SK-N-SH (cell line): ENCODE results near the gene CEACAM19. TPM values are rescaled to one million over a fixed set of nuclear protein-coding genes. Genes with fewer than 3 reads are reported as not detected.

Experiments
- CTCF ChIA-PET: fragments of 300-600, 350-600 bp; formaldehyde crosslinking; extraction: SDS; loops from one replicate; lab custom pipeline; 2021; lab: Yijun Ruan, JAX
- POLR2A ChIA-PET: fragments of 350-600 bp; sonication (Branson Sonifier 250); formaldehyde crosslinking; extraction: SDS; loops from one replicate; lab custom pipeline; 2020; ENCODE audit warnings: antibody characterized with exemption, inconsistent platforms; lab: Yijun Ruan, JAX
- DNase-seq: peaks from one replicate; pipeline ENCODE4 v3.0.0; 2012
- H2AFZ ChIP-seq: fragments of 200-600 bp; sonication (generic); 2 replicates; pipeline ENCODE4 v1.8.1; 2016; ENCODE audit warnings: antibody characterized with exemption, mild to moderate bottlenecking, low read depth
- H3F3A ChIP-seq: fragments of 200-600 bp; sonication (generic); replicated peaks from 2 replicates; pipeline ENCODE3; 2016; ENCODE audit warnings: antibody characterized with exemption, mild to moderate bottlenecking; ENCODE audit not compliant: insufficient read depth
- H3K27ac ChIP-seq, 2 experiments: fragments of 200-500 bp in 1 of 2; fragments of 200-600 bp in 1 of 2; sonication (Bioruptor generic) in 1 of 2; sonication (generic), shearing (Covaris generic) in 1 of 2; 2 replicates each; pipeline versions ENCODE4 v1.5.1 to v1.6.1; 2014 to 2016; ENCODE audit warnings: low read depth in 2 of 2, inconsistent platforms in 1 of 2, low read length in 1 of 2, mild to moderate bottlenecking in 1 of 2, mixed read lengths in 1 of 2
- H3K27me3 ChIP-seq: fragments of 200-600 bp; sonication (generic), shearing (Covaris generic); 2 replicates; pipeline ENCODE4 v1.6.1; 2016; ENCODE audit warnings: mixed run types; ENCODE audit not compliant: insufficient read depth
- H3K36me3 ChIP-seq, 2 experiments: fragments of 200-500 bp in 1 of 2; fragments of 200-600 bp in 1 of 2; sonication (Bioruptor generic) in 1 of 2; sonication (generic) in 1 of 2; replicated peaks in 1 of 2; 2 replicates each; pipeline versions ENCODE3 to v1.5.1; 2014 to 2016; ENCODE audit warnings: low read length in 1 of 2, mild to moderate bottlenecking in 1 of 2; ENCODE audit not compliant: insufficient read depth in 2 of 2, control insufficient read depth in 1 of 2
- H3K4me1 ChIP-seq, 2 experiments: fragments of 200-500 bp in 1 of 2; fragments of 200-600 bp in 1 of 2; sonication (Bioruptor generic) in 1 of 2; sonication (generic), shearing (Covaris generic) in 1 of 2; 2 replicates each; pipeline versions ENCODE4 v1.5.1 to v1.6.1; 2014 to 2016; ENCODE audit warnings: low read depth in 1 of 2, low read length in 1 of 2, mixed run types in 1 of 2; ENCODE audit not compliant: insufficient read depth in 2 of 2, control insufficient read depth in 1 of 2
- H3K4me2 ChIP-seq: fragments of 200-600 bp; sonication (generic), shearing (Covaris generic); 2 replicates; pipeline ENCODE4 v1.6.1; 2017; ENCODE audit warnings: mixed run types
- H3K4me3 ChIP-seq, 2 experiments: fragments of 200-500 bp in 1 of 2; fragments of 200-600 bp in 1 of 2; sonication (Bioruptor generic) in 1 of 2; sonication (generic), shearing (Covaris generic) in 1 of 2; 2 replicates each; pipeline versions ENCODE4 v1.5.1 to v1.8.1; 2014 to 2016; ENCODE audit warnings: low read depth in 2 of 2, inconsistent platforms in 1 of 2, low read length in 1 of 2, mild to moderate bottlenecking in 1 of 2, mixed read lengths in 1 of 2, moderate library complexity in 1 of 2
- H3K79me2 ChIP-seq: fragments of 200-600 bp; sonication (generic); 2 replicates; pipeline ENCODE4 v1.8.1; 2017; ENCODE audit warnings: mild to moderate bottlenecking; ENCODE audit not compliant: insufficient read depth
- H3K9ac ChIP-seq: fragments of 200-600 bp; sonication (generic); 2 replicates; pipeline ENCODE4 v1.6.1; 2017; ENCODE audit warnings: mixed run types
- H3K9me2 ChIP-seq: fragments of 200-600 bp; sonication (generic); 2 replicates; pipeline ENCODE4 v1.6.1; 2017; ENCODE audit warnings: mixed run types
- H3K9me3 ChIP-seq: fragments of 200-600 bp; sonication (generic); 2 replicates; pipeline ENCODE4 v1.6.1; 2017; ENCODE audit warnings: mixed run types, mild to moderate bottlenecking, moderate library complexity
- H4K20me1 ChIP-seq: fragments of 200-600 bp; sonication (generic); 2 replicates; pipeline ENCODE4 v1.6.1; 2017; ENCODE audit warnings: mild to moderate bottlenecking, mixed run types; ENCODE audit not compliant: insufficient read depth
- CHD2 ChIP-seq: fragments of 150-350 bp; IDR thresholded peaks from 2 replicates; pipeline ENCODE4 v1.6.1; 2018; ENCODE audit warnings: low read length; ENCODE audit not compliant: partially characterized antibody
- ELF1 ChIP-seq: IDR thresholded peaks from 2 replicates; pipeline ENCODE4 v1.4.0; 2012
- EZH2phosphoT487 ChIP-seq: fragments of 200-600 bp; sonication (generic); IDR thresholded peaks from 2 replicates; pipeline ENCODE4 v1.6.1; 2017; ENCODE audit warnings: low read depth, mixed run types, mild to moderate bottlenecking, antibody characterized with exemption, moderate library complexity, borderline replicate concordance
- FOXJ3 ChIP-seq: sonication (generic); formaldehyde crosslinking; IDR thresholded peaks from 2 replicates; pipeline ENCODE4 v1.5.1; 2020; ENCODE audit warnings: mild to moderate bottlenecking, missing genetic modification reagents
- FOXM1 ChIP-seq: IDR thresholded peaks from 2 replicates; pipeline ENCODE4 v1.4.0; 2012; ENCODE audit warnings: low read depth, mild to moderate bottlenecking
- GABPA ChIP-seq: IDR thresholded peaks from 2 replicates; pipeline ENCODE4 v1.4.0; 2012; ENCODE audit warnings: low read depth, mild to moderate bottlenecking
- JUND ChIP-seq: IDR thresholded peaks from 2 replicates; pipeline ENCODE4 v1.4.0; 2012
- MEF2A ChIP-seq: IDR thresholded peaks from 2 replicates; pipeline ENCODE4 v1.4.0; 2012; ENCODE audit warnings: low read depth, borderline replicate concordance
- NFIC ChIP-seq: IDR thresholded peaks from 2 replicates; pipeline ENCODE4 v1.4.0; 2012; ENCODE audit warnings: borderline replicate concordance
- NRF1 ChIP-seq: IDR thresholded peaks from 2 replicates; pipeline ENCODE4 v1.6.1; 2012; ENCODE audit warnings: low read depth, mild to moderate bottlenecking, low read length
- POLR2AphosphoS5 ChIP-seq: IDR thresholded peaks from 2 replicates; pipeline ENCODE4 v1.6.1; 2012; ENCODE audit warnings: low read depth, low read length
- RAD21 ChIP-seq: IDR thresholded peaks from 2 replicates; pipeline ENCODE4 v1.6.1; 2012; ENCODE audit warnings: mild to moderate bottlenecking, low read length
- RFX5 ChIP-seq: IDR thresholded peaks from 2 replicates; pipeline ENCODE4 v1.6.1; 2012; ENCODE audit warnings: mild to moderate bottlenecking, improper control_type of control experiment, low read length
- RXRA ChIP-seq: IDR thresholded peaks from 2 replicates; pipeline ENCODE4 v1.4.0; 2012; ENCODE audit warnings: low read depth, mild to moderate bottlenecking, borderline replicate concordance
- TEAD4 ChIP-seq: IDR thresholded peaks from 2 replicates; pipeline ENCODE4 v1.4.0; 2012; ENCODE audit warnings: mild to moderate bottlenecking, borderline replicate concordance; ENCODE audit not compliant: insufficient read depth
- USF2 ChIP-seq: fragments of 150-350 bp; IDR thresholded peaks from 2 replicates; pipeline ENCODE4 v1.6.1; 2017; ENCODE audit warnings: antibody characterized with exemption, low read length, low read depth, borderline replicate concordance
- YY1 ChIP-seq: IDR thresholded peaks from 2 replicates; pipeline ENCODE4 v1.4.0; 2012; ENCODE audit warnings: low read depth, mild to moderate bottlenecking
- ZBTB33 ChIP-seq: IDR thresholded peaks from 2 replicates; pipeline ENCODE4 v1.4.0; 2012; ENCODE audit warnings: low read depth, borderline replicate concordance
- WGBS: methylation state at CpG from one replicate; pipeline ENCODE4 v1.1.6; 2017; ENCODE audit warnings: low lambda C conversion rate; 5-methylcytosine and 5-hydroxymethylcytosine counted together
- polyA plus RNA-seq, 3 experiments: library from polyadenylated mRNA; depleted of rRNA; stranded (reverse); fragments of >200 nt; gene quantifications; 2 replicates each; pipeline ENCODE4 v1.2.3, GENCODE V29; 2012

CEACAM19 gene
- polyA plus RNA-seq, 1 of the 3 experiments (the other 2 are of a cell fraction) = 2.0 TPM

GRCh38 chr19:44705502-44706010 lies 34.3 kb downstream of the CEACAM19 start:
- Histone ChIP-seq H3K9me3 (no peaks in the 10 kb centered on the region), H4K20me1 (no peaks in the 10 kb centered on the region), H3K9me2 (no peaks in the 10 kb centered on the region), H3K4me2 (no peak overlapping the region), H3F3A (peaks cover 6% of the 10 kb centered on the region), H3K27me3 (no peaks in the 10 kb centered on the region), H3K9ac (no peak overlapping the region), H2AFZ (no peak overlapping the region), H3K4me3 (no peak overlapping the region), H3K27ac (no peak overlapping the region), H3K36me3 (no peaks in the 10 kb centered on the region), H3K4me1 (no peaks in the 10 kb centered on the region), H3K79me2 (no peaks in the 10 kb centered on the region)
- POLR2A ChIA-PET = no interaction called here
- no peak for TF ChIP-seq EZH2phosphoT487
- TF ChIP-seq RXRA = no peak
- TF ChIP-seq CHD2 = no peak
- no peak for TF ChIP-seq NRF1
- no peak for TF ChIP-seq JUND
- no peak for TF ChIP-seq NFIC
- TF ChIP-seq FOXM1 = no peak
- no peak for TF ChIP-seq USF2
- no peak for TF ChIP-seq RAD21
- TF ChIP-seq GABPA = no peak
- no peak for TF ChIP-seq MEF2A
- TF ChIP-seq RFX5 = no peak
- TF ChIP-seq YY1 = no peak
- no peak for TF ChIP-seq ELF1
- TF ChIP-seq TEAD4 = no peak
- no peak for TF ChIP-seq ZBTB33
- no peak for TF ChIP-seq FOXJ3 (CRISPR knock-in tag)
- TF ChIP-seq POLR2AphosphoS5 = no peak
- DNase-seq = no peak
- CTCF ChIA-PET = interaction anchor here (1.2 to 1.7 kb wide), 4 partner anchors 16 to 78 kb away, joined by 3 to 8 read pairs (median 4); no protein-coding TSS in a partner anchor
- WGBS = 81% methylated on average over 7 of the region's 12 CpGs
